Heart right ventricle (tissue), 16 donors: Measurements from ENCODE around the gene AFG3L2. TPM values are rescaled to one million over a fixed set of nuclear protein-coding genes. Genes with fewer than 3 reads are reported as not detected.

Experiments
- ATAC-seq, 8 donors: fragments of 200-7000 bp; cut with Tn5 transposase; one replicate each; pipeline ENCODE4 v1.9.1; 2020; ENCODE audit warnings: mild to moderate bottlenecking in 8 of 8, moderate library complexity in 8 of 8, moderate number of reproducible peaks in 1 of 8
- DNase-seq, 2 donors: peaks; one replicate each; pipeline ENCODE4 v3.0.0-alpha.2; 2020
- H3K27ac ChIP-seq, 10 donors: fragments of 200-600 bp; sonication (generic) in 2 of 10; one replicate each; pipeline versions ENCODE4 v1.5.0 to v1.8.0; 2020 to 2022; ENCODE audit warnings: mild to moderate bottlenecking in 3 of 10
- H3K27me3 ChIP-seq, 7 donors: fragments of 200-600 bp; one replicate each; pipeline ENCODE4 v1.8.0; 2021 to 2022; ENCODE audit warnings: mild to moderate bottlenecking in 2 of 7
- H3K36me3 ChIP-seq, 9 donors: fragments of 200-600 bp; sonication (generic) in 1 of 9; one replicate each; pipeline versions ENCODE4 v1.5.0 to v1.8.0; 2020 to 2022; ENCODE audit warnings: mild to moderate bottlenecking in 2 of 9
- H3K4me1 ChIP-seq, 9 donors: fragments of 200-600 bp; sonication (generic) in 1 of 9; one replicate each; pipeline versions ENCODE4 v1.5.0 to v1.8.0; 2020 to 2022; ENCODE audit warnings: mild to moderate bottlenecking in 4 of 9
- H3K4me3 ChIP-seq, 10 donors: fragments of 200-600 bp; sonication (generic) in 2 of 10; one replicate each; pipeline versions ENCODE4 v1.5.0 to v1.8.0; 2020 to 2022; ENCODE audit warnings: mild to moderate bottlenecking in 7 of 10, moderate library complexity in 2 of 10
- H3K9me3 ChIP-seq, 11 donors: fragments of 200-600 bp in 10 of 11; sonication (generic) in 2 of 11; one replicate each; pipeline versions ENCODE4 v1.5.0 to v1.8.0; 2013 to 2022; ENCODE audit warnings: mild to moderate bottlenecking in 2 of 11, control low read depth in 1 of 11, moderate library complexity in 1 of 11
- WGBS, 2 donors: extraction: QIAGEN DNeasy Blood & Tissue Kit; methylation state at CpG; one replicate each; pipeline ENCODE4 v1.1.7; 2013; ENCODE audit warnings: inconsistent platforms in 1 of 2; 5-methylcytosine and 5-hydroxymethylcytosine counted together
- intact Hi-C, 10 donors: fragments of 100-400 bp; cut with DNase I; formaldehyde crosslinking; loops; one replicate each; pipeline versions ENCODE4 v1.11.1 to v1.14.2; 2022
- polyA plus RNA-seq, 2 donors: library from polyadenylated mRNA; stranded (reverse); fragments of 200-250 nt; gene quantifications; one replicate each; pipeline ENCODE4 v1.2.3, GENCODE V29; 2013
- total RNA-seq, 10 donors: library from RNA; stranded (reverse); fragmentation: NEBNext Ultra II Directional in 3 of 10; extraction: Animal tissue kit (Norgen Biotek cat#: 25700) in 3 of 10; gene quantifications; one replicate each; pipeline versions ENCODE4 v1.2.1 to v1.2.4, GENCODE V29; 2021 to 2023
- TF ChIP-seq, protein P1 (sequence below), 9 donors: fragments of 200-600 bp; sonication (generic) in 2 of 9; IDR thresholded peaks; one replicate each; pipeline versions ENCODE4 v1.5.0 to v1.8.0; 2021 to 2022; ENCODE audit warnings: antibody characterized with exemption in 9 of 9, mild to moderate bottlenecking in 5 of 9, moderate library complexity in 1 of 9
- donor health status: Arrhythmogenic right ventricular cardiomyopathy.
- donor health status: ischemic (EF 13 %, LVEDD 7.1; RV severe dilation, severe dysfunction).
- donor health status: healthy with polysubstance abuse.
- donor health status: DM: no; HTN: yes; CAD: no.
- donor health status: DM: no; HTN: no; CAD: no.
- donor health status: ischemic (EF 25% LVEDD 6.9; RV normal size, moderate dysfunction).
- donor health status: ischemic (EF 25% LVEDD 5.7; RV mildly dilated, moderate dysfunction).
- donor health status: healthy.
- donor health status: DM: yes; HTN: yes; CAD: no.
- donor health status: Ischemic cardiomyopathy.
- donor health status: ischemic (EF 35%, LVEDD 5.7; RV mildly dilated, moderate dysfunction).
- donor health status: nonischemic (EF 11% LVEDD 7.7; RV severe dilation, severe dysfunction).
- donor health status: DM: yes; HTN: yes; CAD: no.
- donor health status: PGD.
- donor health status: ischemic (EF 29% LVEDD 5.4; RV normal size, mild dysfunction).
- donor health status: nonischemic (EF 23%, LVEDD 6.1; RV moderate dilation, normal function).

The AFG3L2 gene
- total and polyA plus RNA-seq, 12 donors, result 48.1 to 176 (median 142) TPM

GRCh38 chr18:12287684-12288402 lies 89.2 kb downstream of the AFG3L2 start:
- intact Hi-C loops, result no loop called here
- Histone ChIP-seq H3K4me3 (peak overlapping the region; percentile 28 to 59 (median 48)), H3K27ac (peak overlapping the region in 9 of 10 donors; percentile 39 to 86 (median 74)), H3K9me3 (no peaks in the 10 kb centered on the region), H3K36me3 (no peaks in the 10 kb centered on the region), H3K4me1 (peaks cover 2 to 33% (median 18%) of the 10 kb centered on the region in 9 donors), H3K27me3 (peaks cover 0 to 43% (median 4%) of the 10 kb centered on the region in 7 donors)
- TF ChIP-seq, protein P1, sequence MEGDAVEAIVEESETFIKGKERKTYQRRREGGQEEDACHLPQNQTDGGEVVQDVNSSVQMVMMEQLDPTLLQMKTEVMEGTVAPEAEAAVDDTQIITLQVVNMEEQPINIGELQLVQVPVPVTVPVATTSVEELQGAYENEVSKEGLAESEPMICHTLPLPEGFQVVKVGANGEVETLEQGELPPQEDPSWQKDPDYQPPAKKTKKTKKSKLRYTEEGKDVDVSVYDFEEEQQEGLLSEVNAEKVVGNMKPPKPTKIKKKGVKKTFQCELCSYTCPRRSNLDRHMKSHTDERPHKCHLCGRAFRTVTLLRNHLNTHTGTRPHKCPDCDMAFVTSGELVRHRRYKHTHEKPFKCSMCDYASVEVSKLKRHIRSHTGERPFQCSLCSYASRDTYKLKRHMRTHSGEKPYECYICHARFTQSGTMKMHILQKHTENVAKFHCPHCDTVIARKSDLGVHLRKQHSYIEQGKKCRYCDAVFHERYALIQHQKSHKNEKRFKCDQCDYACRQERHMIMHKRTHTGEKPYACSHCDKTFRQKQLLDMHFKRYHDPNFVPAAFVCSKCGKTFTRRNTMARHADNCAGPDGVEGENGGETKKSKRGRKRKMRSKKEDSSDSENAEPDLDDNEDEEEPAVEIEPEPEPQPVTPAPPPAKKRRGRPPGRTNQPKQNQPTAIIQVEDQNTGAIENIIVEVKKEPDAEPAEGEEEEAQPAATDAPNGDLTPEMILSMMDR (IDR thresholded peaks at IDR 0.05), result no peak
- DNase-seq, result peak; percentile 74 to 87
- ATAC-seq, result peak; percentile 82 to 96 (median 92)
- WGBS, 2 donors, result 1 to 2% methylated on average over 41 of the region's 41 CpGs

GRCh38 chr18:12287131-12287681 lies 89.8 kb downstream of the AFG3L2 start:
- DNase-seq (no peak), ATAC-seq (peak; percentile 5 to 58 (median 39))
- H3K27me3 ChIP-seq, result peaks cover 0 to 43% (median 4%) of the 10 kb centered on the region in 7 donors
- WGBS, 2 donors, result 35 to 44% methylated on average over 37 of the region's 37 CpGs
- peak overlapping the region in 7 of 10 donors; percentile 44 to 86 (median 79) for H3K27ac ChIP-seq
- intact Hi-C loops, result no loop called here
- H3K4me3 ChIP-seq, result peak overlapping the region; percentile 28 to 59 (median 48)
- H3K4me1 ChIP-seq, result peaks cover 2 to 33% (median 18%) of the 10 kb centered on the region in 9 donors
- TF ChIP-seq, protein P1 (IDR thresholded peaks at IDR 0.05), result no peak
- H3K9me3 ChIP-seq, result no peaks in the 10 kb centered on the region
- no peaks in the 10 kb centered on the region for H3K36me3 ChIP-seq

DNA sequence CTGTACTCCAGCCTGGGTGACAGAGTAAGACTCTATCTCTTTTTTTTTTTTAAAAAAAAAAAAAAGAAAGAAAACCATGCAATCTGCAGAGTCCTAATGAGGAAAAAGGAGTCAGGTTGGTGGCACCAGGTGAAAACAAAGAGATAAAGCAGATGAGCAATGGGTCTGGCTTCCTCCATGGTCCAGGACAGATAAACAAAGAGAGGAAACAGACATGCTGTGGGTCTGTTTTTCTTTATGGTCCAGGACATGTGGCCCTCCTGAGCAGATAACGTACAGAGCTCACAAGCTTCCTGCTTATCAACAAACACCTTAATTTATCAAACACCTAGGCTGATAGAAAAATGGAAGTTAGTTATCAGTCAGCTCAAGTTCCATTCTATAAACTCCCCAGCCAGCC lies 93.4 kb downstream of the AFG3L2 start:
- H3K4me1 ChIP-seq, result peaks cover 4 to 43% (median 25%) of the 10 kb centered on the region in 9 donors
- H3K9me3 ChIP-seq, result no peaks in the 10 kb centered on the region
- no peak for DNase-seq
- no peaks in the 10 kb centered on the region for H3K36me3 ChIP-seq
- WGBS, 2 donors, result 35 to 49% methylated on average over 1 of the region's 1 CpG
- ATAC-seq, result no peak
- no peak overlapping the region for H3K27ac ChIP-seq
- TF ChIP-seq, protein P1 (IDR thresholded peaks at IDR 0.05), result no peak
- peaks cover 0 to 30% (median 0%) of the 10 kb centered on the region in 7 donors for H3K27me3 ChIP-seq
- H3K4me3 ChIP-seq, result no peak overlapping the region
- intact Hi-C loops, result no loop called here

- Histone ChIP-seq H3K4me3 (no peak overlapping the region), H3K36me3 (no peaks in the 10 kb centered on the region), H3K27ac (no peak overlapping the region), H3K9me3 (no peaks in the 10 kb centered on the region), H3K27me3 (peaks cover 0 to 26% (median 0%) of the 10 kb centered on the region in 7 donors), H3K4me1 (peaks cover 5 to 43% (median 25%) of the 10 kb centered on the region in 9 donors)
- WGBS, 2 donors, result 56 to 69% methylated on average over 6 of the region's 6 CpGs
- ATAC-seq (no peak), DNase-seq (no peak)
- TF ChIP-seq, protein P1 (IDR thresholded peaks at IDR 0.05), result peak in 1 of 9 donors; percentile 16
- intact Hi-C loops, result no loop called here
Observed at GRCh38 chr18:12283256-12283655, 93.8 kb downstream of the AFG3L2 start.
